Transverse colon (tissue), 3 donors: ENCODE data around the gene NATD1.

Experiments used
- CTCF ChIP-seq, 5 experiments: fragments of 200-600 bp in 3 of 5; fragments of 450-650 bp in 2 of 5; sonication (generic) in 3 of 5; IDR thresholded peaks; 1 replicate in 2 of 5; 2 replicates in 3 of 5; pipeline ENCODE4 v1.5.1; 2016 to 2017; ENCODE audit warnings: antibody characterized with exemption in 5 of 5, inconsistent platforms in 3 of 5, mild to moderate bottlenecking in 2 of 5, moderate library complexity in 1 of 5
- EP300 ChIP-seq: sonication (generic); formaldehyde crosslinking; IDR thresholded peaks from one replicate; pipeline ENCODE4 v1.6.1; 2017; ENCODE audit warnings: antibody characterized with exemption, low read depth

DNA sequence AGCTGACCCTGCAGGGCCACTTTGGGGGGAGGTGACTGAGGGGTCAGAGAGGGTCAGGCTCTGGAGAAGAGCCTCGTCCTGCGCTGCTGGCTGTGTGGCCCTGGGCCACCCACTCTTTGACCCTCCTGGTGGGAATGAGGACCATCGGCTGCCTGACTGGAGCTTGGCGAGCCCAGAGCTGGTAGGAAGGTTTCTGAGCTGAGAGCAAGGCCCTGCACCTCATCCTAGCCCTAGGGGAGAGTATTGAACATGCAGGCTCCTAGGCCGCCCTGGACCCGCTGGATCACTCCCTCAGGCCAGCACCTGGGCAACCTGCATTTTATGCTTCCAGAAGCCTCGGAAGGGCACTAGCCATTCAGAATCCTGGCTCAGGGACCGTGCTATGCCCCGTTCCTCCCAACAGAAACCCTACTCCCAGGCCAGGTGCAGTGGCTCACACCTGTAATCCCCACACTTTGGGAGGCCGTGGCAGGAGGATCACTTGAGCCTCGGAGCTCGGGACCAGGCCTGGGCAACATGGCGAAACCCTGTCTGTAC lies 45.8 kb upstream of the NATD1 start:
- TF ChIP-seq CTCF (IDR thresholded peaks at IDR 0.05), result no peak
- no peak for TF ChIP-seq EP300
